HG03135 (cell line): ENCODE results near the gene DCDC2C.

Experiments used
- ATAC-seq: cut with Tn5 transposase; IDR thresholded peaks from one replicate; pipeline ENCODE4 v1.9.1; 2021; ENCODE audit warnings: mild to moderate bottlenecking, moderate library complexity; ENCODE audit not compliant: unreplicated experiment

DCDC2C gene

DNA sequence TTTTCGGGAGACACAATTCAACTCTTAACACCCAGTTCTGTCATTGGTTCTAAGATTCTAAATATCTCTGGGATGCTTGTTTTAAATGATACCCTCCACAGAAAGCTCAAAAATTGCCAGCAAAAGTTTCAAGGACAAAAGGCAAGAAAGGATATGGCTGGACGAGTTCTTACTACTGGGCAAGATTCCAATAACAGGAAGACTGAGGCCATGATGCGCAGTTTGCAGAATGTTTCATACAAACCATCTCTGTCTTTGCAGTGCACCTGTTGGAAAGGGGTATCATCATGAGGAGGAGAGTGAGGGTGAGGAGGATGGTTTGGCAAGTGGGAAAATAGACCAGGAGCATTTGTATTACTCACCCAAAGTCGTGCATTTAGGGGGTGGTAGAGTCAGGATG lies 172.8 kb downstream of the DCDC2C start:
- no peak for ATAC-seq

DNA sequence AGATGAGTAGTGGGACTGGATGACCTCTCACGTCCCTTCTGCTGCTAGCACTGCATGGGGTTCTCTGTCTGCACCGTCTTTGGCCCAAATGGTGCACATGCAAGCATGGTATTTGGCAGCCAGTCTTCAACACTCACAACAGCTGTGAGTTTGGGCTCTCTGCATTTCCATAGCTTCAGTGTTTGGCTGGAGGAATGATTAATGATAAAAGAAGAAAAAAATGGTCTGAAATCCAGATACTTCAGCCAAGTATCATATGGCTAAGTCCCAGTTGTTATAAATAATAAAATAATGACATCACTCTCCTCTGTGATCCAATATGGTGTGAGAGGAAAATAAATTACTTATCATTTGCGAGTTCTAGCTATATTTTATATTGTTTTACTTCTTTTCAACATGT lies 173.3 kb downstream of the DCDC2C start:
- no peak for ATAC-seq

DNA sequence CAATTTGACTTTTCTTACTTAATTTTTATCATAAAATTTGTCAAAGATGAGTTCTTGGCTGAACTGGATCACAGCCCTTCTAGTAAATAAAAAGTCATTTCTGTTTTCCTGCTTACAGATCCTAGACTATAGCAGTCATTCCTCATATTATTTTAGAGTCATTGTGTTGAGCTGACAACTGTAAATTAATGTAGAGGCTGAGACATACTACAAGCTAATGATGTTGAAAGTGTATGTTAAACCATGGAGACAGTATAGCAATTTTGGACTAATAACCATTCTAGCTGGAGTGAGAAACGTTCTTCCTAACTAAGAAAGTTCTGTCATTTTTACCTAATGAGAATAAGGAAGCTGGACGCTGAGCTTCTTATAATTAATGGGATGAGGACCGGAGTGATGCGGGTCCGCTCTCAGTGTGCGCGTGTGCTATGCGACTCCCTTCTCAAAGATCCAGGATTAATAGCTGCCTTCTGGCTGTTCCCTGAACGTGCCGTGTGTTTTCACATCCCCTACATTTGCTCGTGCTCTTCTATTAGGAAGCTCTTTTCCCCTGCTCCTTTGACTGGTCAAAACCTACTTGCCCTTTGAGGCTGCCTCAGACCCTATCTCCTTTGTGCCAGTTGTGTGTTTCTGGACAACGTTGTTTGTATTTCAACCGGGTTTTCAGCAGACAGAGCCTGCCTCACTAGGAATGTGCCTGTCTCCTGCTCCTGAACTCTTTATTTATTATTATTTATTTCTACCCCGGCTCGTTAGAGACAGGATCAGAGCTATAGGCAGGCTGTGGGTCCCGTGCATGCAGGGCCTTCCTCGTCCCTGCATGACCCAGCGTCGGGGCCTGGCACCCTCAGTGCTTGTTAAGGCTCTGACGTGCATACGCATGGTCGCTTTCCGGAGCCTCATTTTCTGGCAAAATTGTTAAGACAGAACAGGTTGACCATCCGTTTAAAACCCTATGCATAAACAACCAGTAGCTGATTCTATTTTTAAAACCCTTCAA lies 182.6 kb downstream of the DCDC2C start:
- ATAC-seq: no peak

- no peak for ATAC-seq
Observed at GRCh38 chr2:3895021-3895420, 191.6 kb downstream of the DCDC2C start.
